Loucy (cell line): Measurements from ENCODE around the gene AVP.

Experiments
- H2AFZ ChIP-seq: fragments of 200-600 bp; sonication (generic); 2 replicates; pipeline ENCODE4 v1.6.0; 2016; ENCODE audit warnings: antibody characterized with exemption, mild to moderate bottlenecking, low read length, moderate library complexity
- H3F3A ChIP-seq: fragments of 200-600 bp; 2 replicates; pipeline ENCODE4 v1.6.0; 2016; ENCODE audit warnings: antibody characterized with exemption, low read depth, mild to moderate bottlenecking
- H3K27me3 ChIP-seq: fragments of 200-600 bp; sonication (generic); 2 replicates; pipeline ENCODE4 v1.6.1; 2014; ENCODE audit warnings: low read length, mild to moderate bottlenecking; ENCODE audit not compliant: insufficient read depth, poor library complexity, severe bottlenecking
- H3K36me3 ChIP-seq: fragments of 200-600 bp; sonication (generic); 2 replicates; pipeline ENCODE4 v1.6.1; 2016; ENCODE audit warnings: low read length; ENCODE audit not compliant: insufficient read depth
- H3K4me1 ChIP-seq: fragments of 200-600 bp; sonication (generic); 2 replicates; pipeline ENCODE4 v1.5.1; 2014; ENCODE audit warnings: low read length, mild to moderate bottlenecking; ENCODE audit not compliant: insufficient read depth, poor library complexity, severe bottlenecking
- H3K4me2 ChIP-seq: fragments of 200-600 bp; sonication (generic); 2 replicates; pipeline ENCODE4 v1.6.0; 2014; ENCODE audit warnings: antibody characterized with exemption, low read length, low read depth, mild to moderate bottlenecking; ENCODE audit not compliant: poor library complexity, severe bottlenecking
- H3K4me3 ChIP-seq: fragments of 200-600 bp; sonication (generic); 2 replicates; pipeline ENCODE4 v1.5.1; 2014; ENCODE audit warnings: low read length, mild to moderate bottlenecking, mixed read lengths; ENCODE audit not compliant: poor library complexity, severe bottlenecking
- H3K79me2 ChIP-seq: fragments of 200-600 bp; sonication (generic); 2 replicates; pipeline ENCODE4 v1.6.1; 2014; ENCODE audit warnings: low read length; ENCODE audit not compliant: insufficient read depth
- H3K9ac ChIP-seq: fragments of 200-600 bp; sonication (generic); 2 replicates; pipeline ENCODE4 v1.6.0; 2014; ENCODE audit warnings: mild to moderate bottlenecking, low read depth, low read length, moderate library complexity; ENCODE audit not compliant: poor library complexity, severe bottlenecking
- H3K9me2 ChIP-seq: fragments of 200-600 bp; sonication (generic); replicated peaks from 2 replicates; pipeline ENCODE4 v1.6.1; 2016; ENCODE audit warnings: low read depth, low read length, mixed read lengths
- H3K9me3 ChIP-seq: fragments of 200-600 bp; sonication (generic); 2 replicates; pipeline ENCODE4 v1.6.1; 2014; ENCODE audit warnings: mild to moderate bottlenecking, antibody characterized with exemption, low read length, low read depth; ENCODE audit not compliant: insufficient read depth
- H4K20me1 ChIP-seq: fragments of 200-600 bp; sonication (generic); 2 replicates; pipeline ENCODE4 v1.6.0; 2014; ENCODE audit warnings: antibody characterized with exemption, low read length, mild to moderate bottlenecking; ENCODE audit not compliant: insufficient read depth, poor library complexity, severe bottlenecking
- EZH2phosphoT487 ChIP-seq: fragments of 200-600 bp; IDR thresholded peaks from 2 replicates; pipeline ENCODE4 v1.6.1; 2018; ENCODE audit warnings: antibody characterized with exemption, mild to moderate bottlenecking, moderate library complexity, borderline replicate concordance
- TF ChIP-seq, protein P1 (sequence below): fragments of 200-600 bp; sonication (generic); conservative IDR thresholded peaks from 2 replicates; pipeline ENCODE4 v1.5.1; 2014; ENCODE audit warnings: mild to moderate bottlenecking, antibody characterized with exemption, low read length

AVP gene

GRCh38 chr20:3102575-3103368, 18.2 kb upstream of the AVP start:
- peaks cover 52% of the 10 kb centered on the region for H3K4me1 ChIP-seq
- no peaks in the 10 kb centered on the region for H3K27me3 ChIP-seq
- H3K9me3 ChIP-seq: no peaks in the 10 kb centered on the region
- peak overlapping the region; percentile 51 for H3K4me2 ChIP-seq
- no peaks in the 10 kb centered on the region for H3K36me3 ChIP-seq
- no peaks in the 10 kb centered on the region for H3K79me2 ChIP-seq
- no peaks in the 10 kb centered on the region for H4K20me1 ChIP-seq
- no peaks in the 10 kb centered on the region for H3K9me2 ChIP-seq
- no peak overlapping the region for H3K4me3 ChIP-seq
- no peaks in the 10 kb centered on the region for H3F3A ChIP-seq
- peak overlapping the region; percentile 17 for H3K9ac ChIP-seq
- no peak for TF ChIP-seq EZH2phosphoT487
- TF ChIP-seq, protein P1, sequence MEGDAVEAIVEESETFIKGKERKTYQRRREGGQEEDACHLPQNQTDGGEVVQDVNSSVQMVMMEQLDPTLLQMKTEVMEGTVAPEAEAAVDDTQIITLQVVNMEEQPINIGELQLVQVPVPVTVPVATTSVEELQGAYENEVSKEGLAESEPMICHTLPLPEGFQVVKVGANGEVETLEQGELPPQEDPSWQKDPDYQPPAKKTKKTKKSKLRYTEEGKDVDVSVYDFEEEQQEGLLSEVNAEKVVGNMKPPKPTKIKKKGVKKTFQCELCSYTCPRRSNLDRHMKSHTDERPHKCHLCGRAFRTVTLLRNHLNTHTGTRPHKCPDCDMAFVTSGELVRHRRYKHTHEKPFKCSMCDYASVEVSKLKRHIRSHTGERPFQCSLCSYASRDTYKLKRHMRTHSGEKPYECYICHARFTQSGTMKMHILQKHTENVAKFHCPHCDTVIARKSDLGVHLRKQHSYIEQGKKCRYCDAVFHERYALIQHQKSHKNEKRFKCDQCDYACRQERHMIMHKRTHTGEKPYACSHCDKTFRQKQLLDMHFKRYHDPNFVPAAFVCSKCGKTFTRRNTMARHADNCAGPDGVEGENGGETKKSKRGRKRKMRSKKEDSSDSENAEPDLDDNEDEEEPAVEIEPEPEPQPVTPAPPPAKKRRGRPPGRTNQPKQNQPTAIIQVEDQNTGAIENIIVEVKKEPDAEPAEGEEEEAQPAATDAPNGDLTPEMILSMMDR: no peak
- H2AFZ ChIP-seq: no peak overlapping the region

DNA sequence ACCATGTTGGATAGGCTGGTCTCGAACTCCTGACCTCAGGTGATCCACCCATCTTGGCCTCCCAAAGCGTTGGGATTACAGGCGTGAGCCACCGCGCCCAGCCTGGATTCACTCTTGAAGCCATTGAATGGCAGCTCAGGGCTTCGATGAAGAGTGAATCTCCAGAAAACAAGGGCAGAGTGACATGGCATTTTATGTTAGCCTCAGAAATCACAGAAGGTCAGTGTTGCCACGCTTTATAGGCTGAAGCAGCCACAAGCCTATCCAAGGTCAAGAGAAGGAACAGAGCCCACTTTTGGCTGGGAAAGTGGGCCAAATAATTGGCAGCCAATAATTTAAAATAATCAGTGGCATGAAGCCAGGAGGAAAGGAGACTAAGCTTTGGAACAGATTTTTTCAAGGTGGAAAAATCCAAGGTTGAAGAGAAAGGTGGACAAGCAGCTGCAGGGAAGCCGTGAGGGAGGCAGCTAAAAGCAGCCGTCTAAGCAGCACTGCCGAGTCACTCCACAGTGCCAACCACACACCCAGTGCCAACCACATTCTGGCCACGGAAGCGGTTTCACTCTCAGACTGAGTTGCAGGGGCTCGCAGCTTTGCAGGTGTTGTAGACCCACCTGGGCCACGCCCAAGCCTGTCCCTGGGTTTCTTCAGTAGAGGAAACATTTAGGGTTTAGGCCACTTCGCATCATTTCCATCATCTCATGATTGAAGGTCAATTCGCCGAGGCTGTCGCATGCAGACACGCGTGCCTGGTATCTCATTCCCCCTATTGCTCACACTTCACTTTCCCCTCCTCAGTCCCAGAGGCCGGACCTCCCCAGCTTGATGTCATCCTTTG, 17.4 kb upstream of the AVP start:
- no peak for TF ChIP-seq EZH2phosphoT487
- TF ChIP-seq, protein P1: no peak
- Histone ChIP-seq H3K79me2 (no peaks in the 10 kb centered on the region), H3K4me1 (peaks cover 43% of the 10 kb centered on the region), H3K4me3 (peak overlapping the region; percentile 15), H3K9ac (peak overlapping the region; percentile 17), H3K9me3 (no peaks in the 10 kb centered on the region), H3K36me3 (no peaks in the 10 kb centered on the region), H2AFZ (no peak overlapping the region), H3K27me3 (no peaks in the 10 kb centered on the region), H3F3A (no peaks in the 10 kb centered on the region), H4K20me1 (no peaks in the 10 kb centered on the region), H3K9me2 (no peaks in the 10 kb centered on the region), H3K4me2 (peak overlapping the region; percentile 51)

GRCh38 chr20:3101251-3101650, 16.7 kb upstream of the AVP start:
- no peak overlapping the region for H3K4me2 ChIP-seq
- H3K9me2 ChIP-seq: no peaks in the 10 kb centered on the region
- TF ChIP-seq, protein P1: no peak
- TF ChIP-seq EZH2phosphoT487: no peak
- H4K20me1 ChIP-seq: no peaks in the 10 kb centered on the region
- no peaks in the 10 kb centered on the region for H3K27me3 ChIP-seq
- no peak overlapping the region for H3K4me3 ChIP-seq
- no peaks in the 10 kb centered on the region for H3K79me2 ChIP-seq
- no peaks in the 10 kb centered on the region for H3K9me3 ChIP-seq
- peak overlapping the region; percentile 16 for H3K9ac ChIP-seq
- no peaks in the 10 kb centered on the region for H3F3A ChIP-seq
- no peak overlapping the region for H2AFZ ChIP-seq
- H3K4me1 ChIP-seq: peaks cover 36% of the 10 kb centered on the region
- H3K36me3 ChIP-seq: no peaks in the 10 kb centered on the region
